GM19043 (cell line): ENCODE measurements around the gene PABPC5.

Experiments used
- ATAC-seq: cut with Tn5 transposase; IDR thresholded peaks from one replicate; pipeline ENCODE4 v1.9.1; 2021; ENCODE audit warnings: low read depth; ENCODE audit not compliant: unreplicated experiment

The PABPC5 gene

GRCh38 chrX:91434351-91435168 lies at the start of gene PABPC5:
Gene PABPC5 (plus strand): TSS chrX:91434839. CDS start chrX:91435578, 739 bp downstream.
- ATAC-seq, result no peak

GRCh38 chrX:91389026-91389425 lies 45.6 kb upstream of the PABPC5 start:
- ATAC-seq, result no peak

- no peak for ATAC-seq
Observed at GRCh38 chrX:91414713-91415112, 19.9 kb upstream of the PABPC5 start.

GRCh38 chrX:91435395-91435794 lies 756 bp downstream of the PABPC5 start:
- no peak for ATAC-seq
